ENCODE measurements around the gene EIF4E1B.

Gene EIF4E1B

DNA sequence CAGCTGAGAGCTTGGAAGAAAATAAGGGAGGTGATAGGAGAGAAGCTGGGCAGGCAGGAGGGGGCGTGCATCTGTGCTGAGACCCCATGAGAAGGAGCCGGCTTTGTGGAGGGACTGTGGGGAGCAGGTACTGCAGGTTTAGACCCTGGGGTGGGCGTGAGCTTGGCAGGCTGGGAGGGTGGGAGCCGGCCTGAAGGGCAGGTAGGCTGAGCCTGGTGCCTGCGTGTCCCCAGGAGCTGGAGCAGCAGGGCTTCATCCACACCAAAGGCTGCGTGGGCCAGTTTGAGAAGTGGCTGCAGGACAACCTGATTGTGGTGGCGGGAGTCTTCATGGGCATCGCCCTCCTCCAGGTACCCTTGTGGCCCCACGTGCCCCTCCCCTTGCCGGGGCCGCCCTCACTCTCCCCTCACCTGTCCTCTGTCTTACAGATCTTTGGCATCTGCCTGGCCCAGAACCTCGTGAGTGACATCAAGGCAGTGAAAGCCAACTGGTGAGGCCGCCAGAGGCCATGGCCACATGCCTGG, 26.1 kb downstream of the EIF4E1B start:
- TF ChIP-seq, protein P1, sequence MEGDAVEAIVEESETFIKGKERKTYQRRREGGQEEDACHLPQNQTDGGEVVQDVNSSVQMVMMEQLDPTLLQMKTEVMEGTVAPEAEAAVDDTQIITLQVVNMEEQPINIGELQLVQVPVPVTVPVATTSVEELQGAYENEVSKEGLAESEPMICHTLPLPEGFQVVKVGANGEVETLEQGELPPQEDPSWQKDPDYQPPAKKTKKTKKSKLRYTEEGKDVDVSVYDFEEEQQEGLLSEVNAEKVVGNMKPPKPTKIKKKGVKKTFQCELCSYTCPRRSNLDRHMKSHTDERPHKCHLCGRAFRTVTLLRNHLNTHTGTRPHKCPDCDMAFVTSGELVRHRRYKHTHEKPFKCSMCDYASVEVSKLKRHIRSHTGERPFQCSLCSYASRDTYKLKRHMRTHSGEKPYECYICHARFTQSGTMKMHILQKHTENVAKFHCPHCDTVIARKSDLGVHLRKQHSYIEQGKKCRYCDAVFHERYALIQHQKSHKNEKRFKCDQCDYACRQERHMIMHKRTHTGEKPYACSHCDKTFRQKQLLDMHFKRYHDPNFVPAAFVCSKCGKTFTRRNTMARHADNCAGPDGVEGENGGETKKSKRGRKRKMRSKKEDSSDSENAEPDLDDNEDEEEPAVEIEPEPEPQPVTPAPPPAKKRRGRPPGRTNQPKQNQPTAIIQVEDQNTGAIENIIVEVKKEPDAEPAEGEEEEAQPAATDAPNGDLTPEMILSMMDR (IDR thresholded peaks at IDR 0.05; ENCODE audit: low read depth, low read length): no peak
- no peak for TF ChIP-seq MYC (IDR thresholded peaks at IDR 0.05; ENCODE audit: low read depth, low read length)
- TF ChIP-seq, protein P2, sequence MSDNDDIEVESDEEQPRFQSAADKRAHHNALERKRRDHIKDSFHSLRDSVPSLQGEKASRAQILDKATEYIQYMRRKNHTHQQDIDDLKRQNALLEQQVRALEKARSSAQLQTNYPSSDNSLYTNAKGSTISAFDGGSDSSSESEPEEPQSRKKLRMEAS (IDR thresholded peaks at IDR 0.05; ENCODE audit: low read depth, low read length): no peak
- TF ChIP-seq POLR2A (IDR thresholded peaks at IDR 0.05; ENCODE audit: extremely low read depth, insufficient read length): no peak
- no peak for DNase-seq (ENCODE audit: low read depth)
- H3K4me3 ChIP-seq (ENCODE audit: low read depth, low read length): no peak overlapping the region

DNA sequence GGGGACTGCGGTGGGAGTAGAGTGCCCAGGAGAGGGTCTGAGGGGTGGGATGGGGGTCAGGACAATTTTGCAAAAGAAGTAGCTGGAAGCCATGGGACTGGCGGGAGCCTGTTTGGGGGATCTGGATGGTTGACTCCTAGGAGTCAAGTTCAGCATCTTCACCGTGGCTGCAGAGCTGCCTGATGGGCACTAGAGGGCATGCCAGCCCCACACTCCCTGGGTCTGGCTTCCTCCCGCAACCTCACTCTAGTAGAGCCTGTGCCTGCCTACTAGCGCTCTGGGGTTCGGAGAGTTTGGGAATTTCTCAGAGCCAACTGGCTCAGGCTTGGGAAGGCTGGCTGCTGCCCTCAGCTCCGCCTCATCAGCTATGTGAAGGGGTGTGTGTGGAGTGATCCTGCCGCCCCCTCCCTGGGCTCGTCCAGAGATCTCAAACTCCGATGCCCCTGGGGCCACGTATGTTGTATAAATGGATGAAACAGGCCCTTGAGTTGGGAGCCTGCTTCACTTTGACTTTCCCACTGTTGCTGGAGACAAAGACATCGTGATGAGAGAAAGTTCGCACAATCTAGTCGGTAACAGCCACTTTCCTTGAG, 27.6 kb downstream of the EIF4E1B start:
- DNase-seq (ENCODE audit: low read depth): peak; percentile 73
- H3K4me3 ChIP-seq (ENCODE audit: low read depth, low read length): no peak overlapping the region
- TF ChIP-seq, protein P1 (IDR thresholded peaks at IDR 0.05; ENCODE audit: low read depth, low read length): peak; percentile 94
- TF ChIP-seq, protein P2 (IDR thresholded peaks at IDR 0.05; ENCODE audit: low read depth, low read length): no peak

DNA sequence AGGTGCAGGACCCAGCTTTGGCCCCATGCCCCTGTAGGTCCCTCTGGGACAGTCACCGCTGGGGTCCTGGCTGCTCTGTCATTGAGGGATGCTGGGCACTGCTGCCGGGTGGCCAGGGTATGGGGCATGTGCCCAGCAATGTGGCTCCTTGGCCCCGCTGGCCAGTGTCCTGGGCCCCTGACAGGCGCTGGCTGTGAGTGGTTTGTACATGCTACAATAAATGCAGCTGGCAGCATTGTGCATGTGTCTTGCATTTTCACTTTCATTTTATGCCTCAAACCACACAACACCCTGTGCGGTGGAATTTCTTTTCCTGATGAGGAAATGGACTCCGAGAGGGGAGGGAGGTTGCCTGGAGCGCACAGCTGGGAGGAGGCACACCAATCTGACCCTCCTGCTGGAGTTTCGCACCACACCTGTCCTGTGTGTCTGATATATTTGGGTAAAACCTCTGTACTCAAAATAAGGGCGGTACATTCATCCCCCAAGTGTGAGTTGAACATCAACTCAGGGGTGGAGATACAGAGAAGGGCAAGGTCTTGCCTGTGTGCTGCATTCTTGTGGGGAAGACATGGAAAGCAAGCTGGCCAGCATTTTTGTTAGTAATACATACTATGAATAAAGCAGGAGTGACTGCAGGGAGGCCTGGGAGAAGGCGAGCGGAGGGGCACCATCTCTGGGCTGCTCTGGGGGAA, 28.5 kb downstream of the EIF4E1B start:
- no peak overlapping the region for H3K4me3 ChIP-seq (ENCODE audit: low read depth, low read length)
- DNase-seq (ENCODE audit: low read depth): no peak
- TF ChIP-seq, protein P1 (IDR thresholded peaks at IDR 0.05; ENCODE audit: low read depth, low read length): no peak
- TF ChIP-seq MYC (IDR thresholded peaks at IDR 0.05; ENCODE audit: low read depth, low read length) (no peak), POLR2A (IDR thresholded peaks at IDR 0.05; ENCODE audit: extremely low read depth, insufficient read length) (no peak)
- TF ChIP-seq, protein P2 (IDR thresholded peaks at IDR 0.05; ENCODE audit: low read depth, low read length): no peak

DNA sequence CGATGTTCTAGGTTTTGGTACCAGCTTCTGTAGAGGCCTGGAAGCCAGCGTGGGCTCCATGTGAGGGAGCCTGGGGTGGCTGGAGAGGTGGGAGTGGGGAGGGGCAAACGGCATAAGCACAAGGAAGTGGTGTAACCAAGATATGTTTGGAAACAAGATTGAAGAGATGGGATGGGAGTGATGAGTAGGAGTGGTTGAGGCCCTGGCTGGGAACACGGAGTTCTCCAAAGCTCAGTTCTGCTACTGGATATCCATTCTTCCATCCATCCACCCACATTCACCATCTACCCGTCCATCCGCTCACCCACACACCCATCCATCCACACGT, 29.0 kb downstream of the EIF4E1B start:
- TF ChIP-seq POLR2A (IDR thresholded peaks at IDR 0.05; ENCODE audit: extremely low read depth, insufficient read length) (no peak), MYC (IDR thresholded peaks at IDR 0.05; ENCODE audit: low read depth, low read length) (no peak)
- TF ChIP-seq, protein P1 (IDR thresholded peaks at IDR 0.05; ENCODE audit: low read depth, low read length): no peak
- TF ChIP-seq, protein P2 (IDR thresholded peaks at IDR 0.05; ENCODE audit: low read depth, low read length): no peak
- H3K4me3 ChIP-seq (ENCODE audit: low read depth, low read length): no peak overlapping the region
- DNase-seq (ENCODE audit: low read depth): no peak

DNA sequence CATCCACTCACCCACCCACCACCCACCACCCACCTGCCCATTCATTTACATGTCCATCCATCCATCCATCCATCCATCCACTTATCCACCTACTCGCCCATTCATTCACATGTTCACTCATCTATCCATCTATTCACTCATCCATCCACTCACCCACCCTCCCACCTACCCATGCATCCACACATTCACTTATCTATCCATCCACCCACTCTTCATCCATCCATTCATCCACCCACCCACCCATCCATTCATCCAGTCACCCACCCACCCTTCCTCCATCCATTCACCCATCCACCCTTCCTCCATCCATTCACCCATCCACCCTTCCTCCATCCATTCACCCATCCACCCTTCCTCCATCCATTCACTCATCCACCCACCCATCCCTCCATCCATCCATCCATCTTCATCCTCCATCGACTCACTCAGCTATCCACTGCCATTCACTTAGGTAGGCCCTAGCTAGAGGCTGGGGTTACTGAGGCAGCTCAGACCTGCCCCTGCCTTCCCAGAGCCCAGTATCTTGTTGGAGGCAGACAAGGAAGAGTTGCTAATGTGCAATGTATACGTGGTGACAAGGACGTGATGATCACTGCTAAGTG, 29.5 kb downstream of the EIF4E1B start:
- no peak for TF ChIP-seq POLR2A (IDR thresholded peaks at IDR 0.05; ENCODE audit: extremely low read depth, insufficient read length)
- TF ChIP-seq, protein P2 (IDR thresholded peaks at IDR 0.05; ENCODE audit: low read depth, low read length): no peak
- no peak for TF ChIP-seq MYC (IDR thresholded peaks at IDR 0.05; ENCODE audit: low read depth, low read length)
- TF ChIP-seq, protein P1 (IDR thresholded peaks at IDR 0.05; ENCODE audit: low read depth, low read length): no peak
- H3K4me3 ChIP-seq (ENCODE audit: low read depth, low read length): no peak overlapping the region
- no peak for DNase-seq (ENCODE audit: low read depth)

Measured in NB4 (cell line).